DND-41 (cell line): ENCODE measurements around the gene MTURN.

Experiments used
- ATAC-seq: fragments of 200-7000 bp; cut with Tn5 transposase; 3 replicates; pipeline ENCODE4 v1.9.1; 2021; ENCODE audit warnings: low read depth; ENCODE audit not compliant: insufficient read depth
- DNase-seq: peaks from one replicate; pipeline ENCODE4 v3.0.0-alpha.2; 2020
- H2AFZ ChIP-seq: 2 replicates; pipeline ENCODE4 v1.6.0; 2012; ENCODE audit warnings: low read depth, low read length
- H3K27ac ChIP-seq: 2 replicates; pipeline ENCODE4 v1.5.1; 2012; ENCODE audit warnings: low read length, inconsistent platforms
- H3K27me3 ChIP-seq: fragments of 200-600 bp; sonication (generic); 2 replicates; pipeline ENCODE4 v1.6.0; 2012; ENCODE audit warnings: low read length, mild to moderate bottlenecking, inconsistent platforms; ENCODE audit not compliant: insufficient read depth, poor library complexity
- H3K36me3 ChIP-seq: 2 replicates; pipeline ENCODE4 v1.5.1; 2012; ENCODE audit warnings: low read length, inconsistent platforms; ENCODE audit not compliant: insufficient read depth
- H3K4me1 ChIP-seq: 2 replicates; pipeline ENCODE4 v1.5.1; 2012; ENCODE audit warnings: mild to moderate bottlenecking, low read length; ENCODE audit not compliant: insufficient read depth
- H3K4me2 ChIP-seq: 2 replicates; pipeline ENCODE4 v1.6.0; 2012; ENCODE audit warnings: mild to moderate bottlenecking, moderate library complexity, low read length, inconsistent platforms; ENCODE audit not compliant: insufficient read depth
- H3K4me3 ChIP-seq, 2 experiments: fragments of 200-600 bp in 1 of 2; shearing (Covaris generic) in 1 of 2; 2 replicates each; pipeline ENCODE4 v1.5.1; 2012 to 2016; ENCODE audit warnings: inconsistent platforms in 2 of 2, low read length in 2 of 2, mild to moderate bottlenecking in 2 of 2, low read depth in 1 of 2, moderate library complexity in 1 of 2
- H3K79me2 ChIP-seq: 2 replicates; pipeline ENCODE4 v1.6.0; 2012; ENCODE audit warnings: low read length, inconsistent platforms; ENCODE audit not compliant: insufficient read depth
- H3K9ac ChIP-seq: 2 replicates; pipeline ENCODE4 v1.6.0; 2012; ENCODE audit warnings: low read depth, mild to moderate bottlenecking, inconsistent platforms, low read length, moderate library complexity
- H3K9me3 ChIP-seq: 2 replicates; pipeline ENCODE4 v1.5.1; 2012; ENCODE audit warnings: low read length, moderate library complexity, mild to moderate bottlenecking, inconsistent platforms; ENCODE audit not compliant: insufficient read depth, severe bottlenecking
- H4K20me1 ChIP-seq: 2 replicates; pipeline ENCODE4 v1.6.0; 2012; ENCODE audit warnings: low read length; ENCODE audit not compliant: insufficient read depth
- CTCF ChIP-seq: IDR thresholded peaks from 2 replicates; pipeline ENCODE4 v1.5.1; 2012; ENCODE audit warnings: borderline replicate concordance, low read length, moderate library complexity, mild to moderate bottlenecking; ENCODE audit not compliant: poor library complexity, severe bottlenecking; ENCODE audit errors: extremely low read depth
- EZH2 ChIP-seq: IDR thresholded peaks from 3 replicates; pipeline ENCODE4 v1.6.1; 2012; ENCODE audit warnings: borderline replicate concordance, low read depth, mild to moderate bottlenecking, moderate library complexity, low read length, inconsistent platforms; ENCODE audit not compliant: severe bottlenecking

MTURN gene

GRCh38 chr7:30112103-30112713, 22.6 kb upstream of the MTURN start:
- DNase-seq: no peak
- TF ChIP-seq CTCF (no peak), EZH2 (no peak)

GRCh38 chr7:30113144-30113543, 21.6 kb upstream of the MTURN start:
- DNase-seq (no peak), ATAC-seq (no peak)
- no peaks in the 10 kb centered on the region for H3K27me3 ChIP-seq
- no peak overlapping the region for H3K27ac ChIP-seq
- H3K4me2 ChIP-seq: no peak overlapping the region
- TF ChIP-seq EZH2 (no peak), CTCF (no peak)
- no peaks in the 10 kb centered on the region for H3K36me3 ChIP-seq
- no peaks in the 10 kb centered on the region for H4K20me1 ChIP-seq
- H3K79me2 ChIP-seq: no peaks in the 10 kb centered on the region
- no peak overlapping the region for H2AFZ ChIP-seq
- H3K9me3 ChIP-seq: peaks cover 16% of the 10 kb centered on the region
- no peak overlapping the region for H3K4me3 ChIP-seq
- H3K9ac ChIP-seq: no peak overlapping the region
- H3K4me1 ChIP-seq: no peaks in the 10 kb centered on the region

More at GRCh38 chr7:30112103-30112713, 22.6 kb upstream of the MTURN start:
- Histone ChIP-seq H3K36me3 (no peaks in the 10 kb centered on the region), H3K4me3 (no peak overlapping the region), H3K79me2 (no peaks in the 10 kb centered on the region), H4K20me1 (no peaks in the 10 kb centered on the region), H3K4me1 (no peaks in the 10 kb centered on the region), H3K9ac (no peak overlapping the region), H3K9me3 (peaks cover 16% of the 10 kb centered on the region), H3K4me2 (no peak overlapping the region), H3K27ac (no peak overlapping the region), H3K27me3 (no peaks in the 10 kb centered on the region), H2AFZ (no peak overlapping the region)
- no peak for ATAC-seq

GRCh38 chr7:30114536-30115238, 20.1 kb upstream of the MTURN start:
- no peak for ATAC-seq
- no peak for DNase-seq
- no peaks in the 10 kb centered on the region for H3K27me3 ChIP-seq
- no peaks in the 10 kb centered on the region for H4K20me1 ChIP-seq
- no peak overlapping the region for H2AFZ ChIP-seq
- H3K4me2 ChIP-seq: no peak overlapping the region
- no peak for TF ChIP-seq CTCF
- H3K36me3 ChIP-seq: no peaks in the 10 kb centered on the region
- H3K4me1 ChIP-seq: no peaks in the 10 kb centered on the region
- H3K27ac ChIP-seq: no peak overlapping the region
- no peak overlapping the region for H3K4me3 ChIP-seq
- no peaks in the 10 kb centered on the region for H3K79me2 ChIP-seq
- no peak overlapping the region for H3K9ac ChIP-seq
- peaks cover 16% of the 10 kb centered on the region for H3K9me3 ChIP-seq
